ENCODE data around the gene ADAMTSL1. TPM values are rescaled to one million over a fixed set of nuclear protein-coding genes. Genes with fewer than 3 reads are reported as not detected.
"Not testable (repeated sequence)": the region's sequence is repeated elsewhere in the genome, so short reads cannot be mapped to it uniquely, and the experiment has no call there.

The ADAMTSL1 gene
- total RNA-seq, 1 experiment from 2014 or later: 0.94 TPM

- H3K27me3 Mint-ChIP-seq (ENCODE audit: low read depth): no peaks in the 10 kb centered on the region; the same call in 1 of the 2 replicates
- peaks cover 3% of the 10 kb centered on the region; the same call in 1 of the 2 replicates for H3K9me3 Mint-ChIP-seq
- H3K4me1 Mint-ChIP-seq: no peaks in the 10 kb centered on the region
- POLR2A ChIA-PET: no interaction called here
- no peak for TF ChIP-seq E2F5 (CRISPR knock-in tag; IDR thresholded peaks at IDR 0.05)
- no peak for TF ChIP-seq ZNF671 (CRISPR knock-in tag; IDR thresholded peaks at IDR 0.05)
- no peak for TF ChIP-seq ZNF121 (CRISPR knock-in tag; IDR thresholded peaks at IDR 0.05)
- TF ChIP-seq AR (CRISPR knock-in tag; IDR thresholded peaks at IDR 0.05): no peak
- TF ChIP-seq PRDM15 (CRISPR knock-in tag; IDR thresholded peaks at IDR 0.05): no peak
- TF ChIP-seq ZBTB43 (CRISPR knock-in tag; IDR thresholded peaks at IDR 0.05): no peak
- no peak for TF ChIP-seq HMGXB4 (CRISPR knock-in tag; IDR thresholded peaks at IDR 0.05)
- TF ChIP-seq SP1 (CRISPR knock-in tag; conservative IDR thresholded peaks at IDR 0.05): no peak
- TF ChIP-seq FOXJ3 (CRISPR knock-in tag; IDR thresholded peaks at IDR 0.05; ENCODE audit: borderline replicate concordance): no peak
- TF ChIP-seq ESRRA (CRISPR knock-in tag; IDR thresholded peaks at IDR 0.05; ENCODE audit: borderline replicate concordance): no peak
- no peak for TF ChIP-seq ZNF512 (CRISPR knock-in tag; IDR thresholded peaks at IDR 0.05; ENCODE audit: borderline replicate concordance)
- TF ChIP-seq CBFB (CRISPR knock-in tag; IDR thresholded peaks at IDR 0.05; ENCODE audit: low read depth): no peak
- no peak for TF ChIP-seq IRF2 (CRISPR knock-in tag; IDR thresholded peaks at IDR 0.05; ENCODE audit: borderline replicate concordance, low read depth)
- no peak for TF ChIP-seq RORB (CRISPR knock-in tag; IDR thresholded peaks at IDR 0.05)
- no peak for TF ChIP-seq TEAD1 (CRISPR knock-in tag; IDR thresholded peaks at IDR 0.05)
- no peak for TF ChIP-seq CDX4 (CRISPR knock-in tag; IDR thresholded peaks at IDR 0.05; ENCODE audit: borderline replicate concordance)
- TF ChIP-seq ZNF138 (CRISPR knock-in tag; conservative IDR thresholded peaks at IDR 0.05): no peak
- no peak for TF ChIP-seq ARID4B (CRISPR knock-in tag; IDR thresholded peaks at IDR 0.05; ENCODE audit: borderline replicate concordance)
- no peak for TF ChIP-seq TP53 (CRISPR knock-in tag; IDR thresholded peaks at IDR 0.05)
- CTCF ChIA-PET: no interaction called here
- H3K36me3 Mint-ChIP-seq: no peaks in the 10 kb centered on the region
- ATAC-seq (no peak), DNase-seq (ENCODE audit: low spot score) (no peak)
- no peak overlapping the region for H3K4me3 Mint-ChIP-seq
- H3K27ac Mint-ChIP-seq: no peak overlapping the region
These were observed 454.8 kb downstream of the ADAMTSL1 start for GRCh38 chr9:18928711-18929110.

- POLR2A ChIA-PET; ATAC-seq; H3K36me3 Mint-ChIP-seq; H3K27me3 Mint-ChIP-seq (ENCODE audit: low read depth); DNase-seq (ENCODE audit: low spot score); H3K4me3 Mint-ChIP-seq; H3K4me1 Mint-ChIP-seq; H3K27ac Mint-ChIP-seq; H3K9me3 Mint-ChIP-seq; CTCF ChIA-PET: not testable (repeated sequence)
These were observed 456.7 kb downstream of the ADAMTSL1 start for GRCh38 chr9:18930611-18931010.
